Measurements from ENCODE around the gene OPN3. TPM values are rescaled to one million over a fixed set of nuclear protein-coding genes. Genes with fewer than 3 reads are reported as not detected.

OPN3 gene
- total and polyA plus RNA-seq, 4 donors = 10.2 to 18.5 (median 15.1) TPM

DNA sequence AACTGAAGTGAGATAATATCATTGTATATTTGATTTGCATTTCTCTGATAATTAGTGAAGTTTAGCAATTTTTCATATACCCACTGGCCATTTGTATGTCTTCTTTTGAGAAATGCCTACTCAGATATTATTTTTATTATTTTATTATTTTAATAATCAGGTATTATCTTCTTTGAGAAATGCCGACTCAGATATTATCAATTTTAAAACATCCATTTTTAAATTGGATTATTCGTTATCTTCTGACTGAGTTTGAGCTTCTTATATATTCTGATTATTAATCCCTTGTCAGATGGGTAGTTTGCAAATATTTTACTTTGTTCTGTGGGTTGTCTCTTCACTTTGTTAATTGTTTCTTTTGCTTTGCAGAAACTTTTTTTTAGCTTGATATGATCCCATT lies 70.3 kb downstream of the OPN3 start:
- Histone ChIP-seq H3K4me3 (no peak overlapping the region), H3K9ac (ENCODE audit: insufficient read depth in 1 of 2, low read length in 2 of 2) (no peak overlapping the region), H3K27me3 (ENCODE audit: control insufficient read depth in 3 of 3, insufficient read depth in 3 of 3, low read length in 2 of 3) (no peaks in the 10 kb centered on the region), H3K27ac (ENCODE audit: low read depth in 1 of 2, low read length in 1 of 2) (no peak overlapping the region), H3K36me3 (ENCODE audit: control insufficient read depth in 4 of 4, insufficient read depth in 4 of 4, low read length in 4 of 4) (no peaks in the 10 kb centered on the region), H3K9me3 (ENCODE audit: control insufficient read depth in 4 of 4, insufficient read depth in 3 of 4, low read length in 3 of 4) (peaks cover 0 to 4% (median under 1%) of the 10 kb centered on the region in 4 donors), H3K4me1 (ENCODE audit: control insufficient read depth in 5 of 5, insufficient read depth in 5 of 5, low read length in 5 of 5) (no peaks in the 10 kb centered on the region)
- TF ChIP-seq, protein P1, sequence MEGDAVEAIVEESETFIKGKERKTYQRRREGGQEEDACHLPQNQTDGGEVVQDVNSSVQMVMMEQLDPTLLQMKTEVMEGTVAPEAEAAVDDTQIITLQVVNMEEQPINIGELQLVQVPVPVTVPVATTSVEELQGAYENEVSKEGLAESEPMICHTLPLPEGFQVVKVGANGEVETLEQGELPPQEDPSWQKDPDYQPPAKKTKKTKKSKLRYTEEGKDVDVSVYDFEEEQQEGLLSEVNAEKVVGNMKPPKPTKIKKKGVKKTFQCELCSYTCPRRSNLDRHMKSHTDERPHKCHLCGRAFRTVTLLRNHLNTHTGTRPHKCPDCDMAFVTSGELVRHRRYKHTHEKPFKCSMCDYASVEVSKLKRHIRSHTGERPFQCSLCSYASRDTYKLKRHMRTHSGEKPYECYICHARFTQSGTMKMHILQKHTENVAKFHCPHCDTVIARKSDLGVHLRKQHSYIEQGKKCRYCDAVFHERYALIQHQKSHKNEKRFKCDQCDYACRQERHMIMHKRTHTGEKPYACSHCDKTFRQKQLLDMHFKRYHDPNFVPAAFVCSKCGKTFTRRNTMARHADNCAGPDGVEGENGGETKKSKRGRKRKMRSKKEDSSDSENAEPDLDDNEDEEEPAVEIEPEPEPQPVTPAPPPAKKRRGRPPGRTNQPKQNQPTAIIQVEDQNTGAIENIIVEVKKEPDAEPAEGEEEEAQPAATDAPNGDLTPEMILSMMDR (IDR thresholded peaks at IDR 0.05; ENCODE audit: control extremely low read depth, extremely low read depth) = no peak
- DNase-seq (no peak), ATAC-seq (ENCODE audit: insufficient read depth, low FRiP score) (no peak)
- 94% methylated on average over 2 of the region's 2 CpGs for WGBS, 2 donors

DNA sequence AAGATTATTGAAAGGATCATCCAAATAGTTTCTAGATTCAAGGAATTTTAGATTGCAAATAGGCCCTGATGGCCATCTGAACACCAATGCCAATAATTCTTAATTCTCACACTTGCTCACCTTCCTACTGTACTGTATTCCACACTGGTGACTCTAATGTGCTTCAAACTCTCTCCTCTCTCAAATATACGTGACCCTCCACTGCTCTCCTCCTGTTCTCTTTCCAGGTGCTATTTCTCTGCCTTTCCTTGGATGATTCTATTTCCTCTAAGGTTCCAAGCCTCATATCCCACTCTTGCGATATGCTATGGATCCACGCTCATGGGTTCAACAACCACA lies 79.4 kb downstream of the OPN3 start:
- DNase-seq = no peak
- ATAC-seq (ENCODE audit: insufficient read depth, low FRiP score) = no peak
- no peak overlapping the region for H3K9ac ChIP-seq (ENCODE audit: insufficient read depth in 1 of 2, low read length in 2 of 2)
- WGBS, 2 donors = 85 to 87% methylated on average over 3 of the region's 3 CpGs
- TF ChIP-seq, protein P1 (IDR thresholded peaks at IDR 0.05; ENCODE audit: control extremely low read depth, extremely low read depth) = no peak
- no peaks in the 10 kb centered on the region for H3K27me3 ChIP-seq (ENCODE audit: control insufficient read depth in 3 of 3, insufficient read depth in 3 of 3, low read length in 2 of 3)
- no peaks in the 10 kb centered on the region for H3K9me3 ChIP-seq (ENCODE audit: control insufficient read depth in 4 of 4, insufficient read depth in 3 of 4, low read length in 3 of 4)
- no peak overlapping the region for H3K4me3 ChIP-seq
- no peak overlapping the region for H3K27ac ChIP-seq (ENCODE audit: low read depth in 1 of 2, low read length in 1 of 2)
- no peaks in the 10 kb centered on the region for H3K4me1 ChIP-seq (ENCODE audit: control insufficient read depth in 5 of 5, insufficient read depth in 5 of 5, low read length in 5 of 5)
- H3K36me3 ChIP-seq (ENCODE audit: control insufficient read depth in 4 of 4, insufficient read depth in 4 of 4, low read length in 4 of 4) = peaks cover 0 to 2% (median 0%) of the 10 kb centered on the region in 4 donors

DNA sequence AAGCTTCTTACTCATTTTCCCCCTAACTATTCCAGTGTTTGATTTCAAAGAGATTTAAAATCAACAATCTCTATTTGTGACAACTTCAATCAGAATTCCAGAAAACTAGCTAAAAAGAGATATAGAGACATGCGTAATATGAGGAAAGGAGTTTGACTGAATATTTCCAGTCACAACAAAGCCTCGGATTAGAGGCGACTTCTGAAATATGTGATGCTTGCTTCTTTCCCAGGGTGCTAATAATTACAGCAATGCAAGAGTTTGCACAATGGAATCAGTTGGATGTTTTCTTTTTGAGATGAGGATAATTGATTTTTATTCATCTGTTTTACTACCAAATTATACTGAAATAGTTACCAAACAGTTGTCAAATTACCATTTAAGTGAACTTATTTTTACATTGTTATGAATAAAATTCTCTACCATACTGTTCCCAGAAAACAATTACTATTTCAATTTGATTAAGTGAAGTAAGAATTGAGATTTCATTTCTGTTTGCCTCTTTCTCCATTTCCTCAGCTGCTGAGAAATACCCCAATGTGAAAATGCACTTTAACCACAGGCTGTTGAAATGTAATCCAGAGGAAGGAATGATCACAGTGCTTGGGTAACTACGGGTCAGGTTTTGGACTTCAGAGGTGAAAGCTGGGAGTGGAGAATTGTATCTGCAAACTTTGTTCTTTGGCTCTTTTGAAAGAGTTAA lies 79.9 kb downstream of the OPN3 start:
- Histone ChIP-seq H3K4me1 (ENCODE audit: control insufficient read depth in 5 of 5, insufficient read depth in 5 of 5, low read length in 5 of 5) (no peaks in the 10 kb centered on the region), H3K9me3 (ENCODE audit: control insufficient read depth in 4 of 4, insufficient read depth in 3 of 4, low read length in 3 of 4) (no peaks in the 10 kb centered on the region), H3K27me3 (ENCODE audit: control insufficient read depth in 3 of 3, insufficient read depth in 3 of 3, low read length in 2 of 3) (no peaks in the 10 kb centered on the region), H3K9ac (ENCODE audit: insufficient read depth in 1 of 2, low read length in 2 of 2) (no peak overlapping the region), H3K4me3 (no peak overlapping the region), H3K27ac (ENCODE audit: low read depth in 1 of 2, low read length in 1 of 2) (no peak overlapping the region), H3K36me3 (ENCODE audit: control insufficient read depth in 4 of 4, insufficient read depth in 4 of 4, low read length in 4 of 4) (peaks cover 0 to 2% (median 0%) of the 10 kb centered on the region in 4 donors)
- WGBS, 2 donors = 41 to 68% methylated on average over 4 of the region's 4 CpGs
- ATAC-seq (ENCODE audit: insufficient read depth, low FRiP score) (no peak), DNase-seq (no peak)
- TF ChIP-seq, protein P1 (IDR thresholded peaks at IDR 0.05; ENCODE audit: control extremely low read depth, extremely low read depth) = no peak

Data from lung (tissue), 12 donors.